ENCODE results near the gene FOXO3.

DNA sequence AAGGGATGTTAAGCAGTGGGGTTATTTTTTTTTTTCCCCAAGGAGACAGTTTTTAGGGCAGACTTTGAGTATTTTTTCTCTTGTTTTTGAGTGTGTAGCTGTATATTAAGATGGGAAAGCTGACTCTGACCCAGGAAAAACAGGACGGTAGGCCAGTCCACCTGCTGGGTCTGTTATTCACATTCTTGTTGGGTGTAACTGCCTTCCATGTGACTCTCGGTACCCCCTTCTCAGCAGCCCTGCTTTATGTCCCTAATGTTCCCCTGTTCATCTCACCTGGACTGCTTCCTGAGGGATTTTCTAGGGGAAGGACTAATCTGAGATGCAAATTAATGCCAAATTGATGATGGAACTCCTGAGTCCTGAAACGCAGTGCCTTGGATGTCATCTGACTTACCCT, 21.9 kb downstream of the FOXO3 start:
- TF ChIP-seq POLR2A (IDR thresholded peaks at IDR 0.05; ENCODE audit: low read length) (no peak), GATA1 (IDR thresholded peaks at IDR 0.05; ENCODE audit: low read depth, low read length) (no peak)

All from erythroblast (primary cell).